Measurements from ENCODE around the gene NMNAT3.

DNA sequence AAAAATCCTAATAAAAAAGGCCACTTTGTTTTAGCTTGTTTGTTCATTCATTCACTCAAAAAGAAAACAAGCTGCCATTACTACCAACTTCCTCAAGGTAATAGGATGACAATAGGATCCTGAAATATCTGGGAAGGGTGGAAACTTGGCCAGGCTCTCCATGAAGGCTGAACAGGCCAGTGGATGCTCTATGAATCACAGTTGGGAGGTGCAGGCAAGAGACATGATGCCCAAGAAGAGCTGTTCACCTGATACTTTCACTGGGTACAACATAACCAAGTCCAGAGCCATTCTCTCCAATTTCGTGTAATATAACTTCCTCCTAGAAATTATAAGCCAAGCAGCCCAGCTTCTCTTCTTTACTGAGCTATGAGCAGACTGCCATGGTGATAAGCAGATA is 37.3 kb downstream of the NMNAT3 start:
- TF ChIP-seq SUZ12 (IDR thresholded peaks at IDR 0.05; ENCODE audit: extremely low read depth, insufficient read depth, insufficient read length), result no peak
- TF ChIP-seq ZNF274 (IDR thresholded peaks at IDR 0.05; ENCODE audit: low read depth, low read length), result no peak
- no peak for TF ChIP-seq YY1 (IDR thresholded peaks at IDR 0.05; ENCODE audit: insufficient read depth, insufficient read length)
